GM12878 (cell line): ENCODE results near the gene CIB4.

Source experiments
- CBX3 ChIP-seq: fragments of 200-600 bp; sonication (generic); IDR thresholded peaks from 2 replicates; pipeline ENCODE4 v1.6.1; 2016; ENCODE audit warnings: low read depth, borderline replicate concordance
- CTCF ChIP-seq, 3 experiments: IDR thresholded peaks in 2 of 3; conservative IDR thresholded peaks in 1 of 3; 2 replicates each; pipeline ENCODE4 v1.5.1; 2011; ENCODE audit warnings: low read depth in 3 of 3, low read length in 3 of 3, mild to moderate bottlenecking in 3 of 3, control low read depth in 2 of 3, moderate library complexity in 2 of 3, inconsistent platforms in 1 of 3, mixed read lengths in 1 of 3; ENCODE audit not compliant: control insufficient read depth in 2 of 3, insufficient read depth in 1 of 3; ENCODE audit errors: extremely low read depth in 1 of 3
- FOXM1 ChIP-seq: IDR thresholded peaks from 2 replicates; pipeline ENCODE4 v1.6.1; 2012; ENCODE audit warnings: low read depth, mild to moderate bottlenecking, inconsistent platforms, low read length, moderate library complexity
- JUND ChIP-seq: IDR thresholded peaks from 2 replicates; pipeline ENCODE4 v1.6.1; 2012; ENCODE audit warnings: low read depth, mild to moderate bottlenecking, low read length, improper control_type of control experiment, moderate library complexity
- NR2C2 ChIP-seq: IDR thresholded peaks from 2 replicates; pipeline ENCODE4 v1.6.1; 2011; ENCODE audit warnings: borderline replicate concordance, low read depth; ENCODE audit not compliant: control insufficient read depth, insufficient read length
- PBX3 ChIP-seq: IDR thresholded peaks from 2 replicates; pipeline ENCODE4 v1.6.1; 2011; ENCODE audit warnings: mild to moderate bottlenecking, low read depth, low read length, moderate library complexity; ENCODE audit not compliant: insufficient replicate concordance
- POLR2AphosphoS5 ChIP-seq: IDR thresholded peaks from 2 replicates; pipeline ENCODE4 v1.6.1; 2011; ENCODE audit warnings: mild to moderate bottlenecking, low read length, inconsistent platforms
- RBBP5 ChIP-seq: fragments of 200-600 bp; sonication (generic); conservative IDR thresholded peaks from 2 replicates; pipeline ENCODE4 v1.6.1; 2016
- REST ChIP-seq: IDR thresholded peaks from 2 replicates; pipeline ENCODE4 v1.6.1; 2012; ENCODE audit warnings: mild to moderate bottlenecking, low read depth, low read length
- SRF ChIP-seq, 2 experiments: IDR thresholded peaks; 2 replicates each; pipeline ENCODE4 v1.6.1; 2011; ENCODE audit warnings: low read depth in 2 of 2, low read length in 2 of 2, mild to moderate bottlenecking in 1 of 2, moderate library complexity in 1 of 2
- ZNF274 ChIP-seq: IDR thresholded peaks from one replicate; pipeline ENCODE4 v1.8.0; 2011; ENCODE audit not compliant: insufficient read length, insufficient read depth

GRCh38 chr2:26581266-26581990, 59.7 kb downstream of the CIB4 start:
- no peak for TF ChIP-seq CTCF (IDR thresholded peaks at IDR 0.05 in 2 of 3, conservative IDR thresholded peaks at IDR 0.05 in 1 of 3; ENCODE audit: control insufficient read depth in 2 of 3, extremely low read depth in 1 of 3, insufficient read depth in 1 of 3, low read depth in 3 of 3, low read length in 3 of 3)
- no peak for TF ChIP-seq CBX3
- TF ChIP-seq ZNF274: no peak
- no peak for TF ChIP-seq FOXM1
- no peak for TF ChIP-seq NR2C2
- TF ChIP-seq PBX3: no peak
- TF ChIP-seq SRF (IDR thresholded peaks at IDR 0.05; ENCODE audit: low read depth in 2 of 2, low read length in 2 of 2): no peak
- no peak for TF ChIP-seq REST
- TF ChIP-seq RBBP5: no peak
- no peak for TF ChIP-seq POLR2AphosphoS5
- no peak for TF ChIP-seq JUND
